ENCODE data around the gene FES.

FES gene

GRCh38 chr15:90885432-90886290 is 1.4 kb downstream of the FES start:
- H3K4me3 ChIP-seq (ENCODE audit: low read length): no peak overlapping the region
- peak; percentile 53 for DNase-seq (ENCODE audit: low read depth)
- peak; percentile 97 for TF ChIP-seq CTCF (conservative IDR thresholded peaks at IDR 0.05; ENCODE audit: low read length)

GRCh38 chr15:90886291-90886614 is 1.9 kb downstream of the FES start:
- no peak for DNase-seq (ENCODE audit: low read depth)
- TF ChIP-seq CTCF (conservative IDR thresholded peaks at IDR 0.05; ENCODE audit: low read length): no peak
- no peak overlapping the region for H3K4me3 ChIP-seq (ENCODE audit: low read length)

- no peak for TF ChIP-seq CTCF (conservative IDR thresholded peaks at IDR 0.05; ENCODE audit: low read length)
- no peak for DNase-seq (ENCODE audit: low read depth)
- H3K4me3 ChIP-seq (ENCODE audit: low read length): no peak overlapping the region
These were observed 2.8 kb downstream of the FES start for GRCh38 chr15:90887037-90887481.

- TF ChIP-seq CTCF (conservative IDR thresholded peaks at IDR 0.05; ENCODE audit: low read length): no peak
- no peak for DNase-seq (ENCODE audit: low read depth)
These were observed 5.0 kb downstream of the FES start for GRCh38 chr15:90889313-90889730.

GRCh38 chr15:90889736-90890456 is 5.6 kb downstream of the FES start:
- TF ChIP-seq CTCF (conservative IDR thresholded peaks at IDR 0.05; ENCODE audit: low read length): no peak
- H3K4me3 ChIP-seq (ENCODE audit: low read length): no peak overlapping the region
- DNase-seq (ENCODE audit: low read depth): no peak

More at GRCh38 chr15:90889313-90889730, 5.0 kb downstream of the FES start:
- no peak overlapping the region for H3K4me3 ChIP-seq (ENCODE audit: low read length)

GRCh38 chr15:90890839-90891238 is 6.5 kb downstream of the FES start:
- TF ChIP-seq CTCF (conservative IDR thresholded peaks at IDR 0.05; ENCODE audit: low read length): no peak
- no peak overlapping the region for H3K4me3 ChIP-seq (ENCODE audit: low read length)
- DNase-seq (ENCODE audit: low read depth): no peak
